Superior temporal gyrus (tissue), 1 donor: Measurements from ENCODE around the gene CABLES2.

Source experiments
- DNase-seq: peaks from one replicate; pipeline ENCODE4 v3.0.0-alpha.2; 2016; ENCODE audit errors: extremely low spot score

The CABLES2 gene

GRCh38 chr20:62359491-62360121 lies 47.5 kb downstream of the CABLES2 start:
- no peak for DNase-seq

GRCh38 chr20:62359043-62359490 lies 48.0 kb downstream of the CABLES2 start:
- no peak for DNase-seq

- DNase-seq, result no peak
Observed at GRCh38 chr20:62358171-62359042, 48.7 kb downstream of the CABLES2 start.

GRCh38 chr20:62357681-62358080 lies 49.4 kb downstream of the CABLES2 start:
- no peak for DNase-seq

GRCh38 chr20:62357187-62357667 lies 49.9 kb downstream of the CABLES2 start:
- DNase-seq, result no peak

GRCh38 chr20:62356589-62357186 lies 50.4 kb downstream of the CABLES2 start:
- DNase-seq, result no peak

- DNase-seq, result no peak
Observed at GRCh38 chr20:62355878-62356588, 51.1 kb downstream of the CABLES2 start.

- DNase-seq, result no peak
Observed at GRCh38 chr20:62355516-62355877, 51.6 kb downstream of the CABLES2 start.

GRCh38 chr20:62354811-62355341 lies 52.2 kb downstream of the CABLES2 start:
- no peak for DNase-seq

- no peak for DNase-seq
Observed at GRCh38 chr20:62354031-62354808, 52.9 kb downstream of the CABLES2 start.

GRCh38 chr20:62353289-62354030 lies 53.6 kb downstream of the CABLES2 start:
- DNase-seq, result no peak

- peak; percentile 81 for DNase-seq
Observed at GRCh38 chr20:62352402-62353288, 54.4 kb downstream of the CABLES2 start.

GRCh38 chr20:62351469-62352401 lies 55.4 kb downstream of the CABLES2 start:
- DNase-seq, result no peak

- no peak for DNase-seq
Observed at GRCh38 chr20:62350629-62351422, 56.3 kb downstream of the CABLES2 start.

GRCh38 chr20:62350098-62350628 lies 56.9 kb downstream of the CABLES2 start:
- DNase-seq, result no peak

- DNase-seq, result no peak
Observed at GRCh38 chr20:62349556-62350097, 57.5 kb downstream of the CABLES2 start.

- DNase-seq, result no peak
Observed at GRCh38 chr20:62348604-62349003, 58.5 kb downstream of the CABLES2 start.
